ENCODE data around the gene IFI27.

GRCh38 chr14:94098326-94098992 lies 12.1 kb upstream of the IFI27 start:
- TF ChIP-seq CTCF (IDR thresholded peaks at IDR 0.05) (no peak), EZH2 (IDR thresholded peaks at IDR 0.05; ENCODE audit: borderline replicate concordance, insufficient read depth, low read depth, low read length, poor library complexity, severe bottlenecking) (no peak)

Data from B cell (primary cell).